HTR-8/SVneo (cell line): ENCODE data around the gene GUCA2B.
A peak's percentile ranks its signal among the peaks of the same experiment; 100 is the strongest.

Experiments used
- DNase-seq: peaks from one replicate; pipeline ENCODE4 v3.0.0; 2011; ENCODE audit warnings: low spot score, mixed read lengths; ENCODE audit not compliant: insufficient read length
- FAIRE-seq: peaks from 2 replicates; lab custom pipeline; 2011; peaks lifted over from hg19 to GRCh38; lab: Jason Lieb, UNC

GUCA2B gene

DNA sequence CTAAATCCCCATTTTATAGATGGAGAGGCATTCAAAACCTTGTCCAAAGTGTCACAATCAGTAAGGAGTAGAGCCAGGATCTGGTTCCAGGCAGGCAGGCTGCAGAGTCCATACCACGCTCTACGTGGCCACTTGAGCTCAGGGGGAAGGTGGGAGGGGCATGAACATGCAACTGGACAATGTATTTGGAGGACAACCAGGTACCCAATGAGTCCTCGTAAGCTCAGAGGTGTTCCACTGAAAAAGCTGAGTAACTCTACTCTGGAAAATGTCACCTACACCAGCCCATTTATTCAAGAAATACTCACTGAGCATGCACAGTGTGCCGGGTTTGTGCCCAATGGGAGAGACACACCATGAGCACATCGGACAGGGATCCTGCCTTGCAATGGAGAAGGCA, 11.2 kb upstream of the GUCA2B start:
- FAIRE-seq (no peak), DNase-seq (no peak)

DNA sequence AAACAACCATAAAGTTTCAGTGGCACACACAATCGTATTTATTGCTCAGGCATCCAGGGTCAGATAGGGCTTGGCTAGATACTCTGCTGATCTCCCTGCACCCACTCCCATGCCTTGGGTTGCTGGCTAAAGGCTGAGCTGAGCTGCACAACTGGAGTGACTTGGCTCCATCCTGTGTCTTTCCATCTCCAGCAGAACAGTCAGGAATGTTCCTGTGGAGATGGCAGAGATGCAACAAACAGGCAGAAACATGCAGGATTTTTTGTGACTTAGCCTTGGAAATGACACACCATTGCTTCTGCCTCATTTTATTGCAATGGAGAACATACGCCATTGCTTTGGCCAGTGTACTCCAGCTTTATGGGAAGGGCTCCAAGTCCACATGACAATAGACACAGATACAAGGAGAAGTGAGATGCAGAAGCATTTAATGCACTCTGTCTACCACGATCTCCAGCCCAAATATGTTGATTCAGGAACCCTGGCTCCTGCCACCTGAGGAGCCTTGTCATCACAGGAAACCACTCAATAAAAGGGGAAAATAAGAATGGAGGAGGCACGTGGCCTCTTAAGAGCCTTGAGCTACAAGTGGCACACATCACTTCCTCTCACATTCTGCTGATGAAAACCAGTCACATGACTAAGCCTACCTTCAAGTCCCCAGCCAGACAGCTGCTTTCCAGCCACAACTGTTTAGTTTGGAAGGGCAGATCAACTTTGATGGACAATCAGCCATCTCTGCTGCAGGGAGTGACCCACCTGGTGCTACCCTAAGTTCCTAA, 10.1 kb upstream of the GUCA2B start:
- no peak for DNase-seq
- no peak for FAIRE-seq

DNA sequence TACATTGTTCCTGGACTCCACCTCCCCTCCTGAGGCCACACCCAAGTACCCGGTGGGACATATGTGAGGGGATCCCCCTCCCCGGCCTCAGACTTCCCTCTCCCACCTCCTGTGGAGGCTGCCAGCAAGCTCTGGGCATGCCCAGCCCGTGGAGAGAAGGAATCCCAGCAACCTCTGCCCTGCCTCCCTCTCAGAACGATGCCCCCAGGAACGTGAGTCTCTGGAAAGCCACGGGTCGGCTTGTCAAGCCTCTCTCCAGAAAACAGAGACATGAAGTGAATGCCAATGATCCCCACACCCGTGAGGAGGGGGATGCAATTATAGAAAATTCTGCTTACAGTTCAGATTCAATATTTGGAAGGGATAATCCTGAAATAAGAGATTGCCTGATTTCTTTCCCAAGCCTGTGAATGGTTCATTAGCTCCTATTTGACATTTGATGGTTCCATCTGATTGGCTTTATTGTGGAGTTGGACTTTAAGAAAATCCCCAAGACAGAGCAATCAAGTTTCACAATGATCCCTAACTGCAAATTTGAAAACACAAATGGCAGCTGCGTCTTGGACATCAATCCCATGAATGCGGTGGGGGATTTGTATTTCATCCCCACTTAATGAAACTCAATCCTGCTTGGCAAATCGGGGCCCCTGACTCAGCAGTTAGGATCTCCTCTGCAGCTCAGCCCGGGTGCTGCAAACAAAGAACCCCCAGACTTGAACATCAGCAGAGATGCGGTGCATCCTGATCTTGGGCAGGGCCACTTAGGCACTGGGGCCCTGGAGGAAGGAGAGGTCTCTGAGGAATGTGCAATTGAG, 9.1 kb upstream of the GUCA2B start:
- DNase-seq = no peak
- no peak for FAIRE-seq

DNA sequence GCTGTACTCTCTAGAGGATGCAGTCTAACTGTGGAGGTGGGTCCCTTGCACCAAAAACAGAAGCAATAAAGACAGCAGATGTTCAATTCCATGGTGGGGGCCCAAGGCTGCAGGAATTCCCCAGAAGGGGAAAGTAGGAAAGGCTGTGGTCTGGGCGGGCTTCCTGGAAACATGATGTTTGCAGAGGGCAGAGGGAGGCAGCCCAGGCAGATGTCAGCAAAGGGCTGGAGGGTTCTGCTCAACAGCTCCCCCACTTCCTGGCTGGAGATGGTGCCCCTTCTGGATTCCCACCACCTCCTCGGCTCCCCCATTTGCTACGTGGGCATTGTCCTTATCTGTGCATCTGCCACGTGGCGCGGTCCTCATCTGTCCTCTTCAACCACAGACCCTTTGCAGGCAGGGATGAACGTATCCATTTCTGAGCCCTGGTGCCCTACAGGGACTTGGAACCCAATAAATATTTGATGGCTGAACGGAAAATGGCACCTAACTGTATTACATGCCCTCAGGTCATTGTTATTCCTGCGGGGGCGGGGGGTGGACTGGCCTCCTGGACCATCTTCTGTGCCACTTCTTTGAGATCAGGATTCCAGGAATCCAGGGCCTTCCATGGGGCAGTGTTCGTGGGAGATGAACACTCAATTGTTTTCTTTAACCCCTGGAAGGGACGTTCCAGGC, 8.4 kb upstream of the GUCA2B start:
- FAIRE-seq (no peak), DNase-seq (no peak)

DNA sequence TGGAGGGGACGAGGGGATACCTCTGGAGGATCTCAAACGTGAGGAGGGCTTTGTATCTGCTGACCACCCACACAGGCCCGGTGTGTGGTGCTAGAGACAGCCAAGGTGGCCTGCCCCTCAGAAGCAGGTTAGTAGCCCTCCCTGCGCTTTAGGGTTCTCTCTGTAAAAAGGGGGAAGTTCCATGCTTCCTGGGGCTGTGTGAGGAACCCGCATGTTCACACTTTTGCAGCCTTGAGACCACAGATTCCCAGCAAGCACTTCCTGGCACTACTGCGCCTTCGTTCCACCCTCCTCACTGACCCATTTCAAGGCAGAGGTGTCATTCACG, 7.9 kb upstream of the GUCA2B start:
- FAIRE-seq (no peak), DNase-seq (no peak)

DNA sequence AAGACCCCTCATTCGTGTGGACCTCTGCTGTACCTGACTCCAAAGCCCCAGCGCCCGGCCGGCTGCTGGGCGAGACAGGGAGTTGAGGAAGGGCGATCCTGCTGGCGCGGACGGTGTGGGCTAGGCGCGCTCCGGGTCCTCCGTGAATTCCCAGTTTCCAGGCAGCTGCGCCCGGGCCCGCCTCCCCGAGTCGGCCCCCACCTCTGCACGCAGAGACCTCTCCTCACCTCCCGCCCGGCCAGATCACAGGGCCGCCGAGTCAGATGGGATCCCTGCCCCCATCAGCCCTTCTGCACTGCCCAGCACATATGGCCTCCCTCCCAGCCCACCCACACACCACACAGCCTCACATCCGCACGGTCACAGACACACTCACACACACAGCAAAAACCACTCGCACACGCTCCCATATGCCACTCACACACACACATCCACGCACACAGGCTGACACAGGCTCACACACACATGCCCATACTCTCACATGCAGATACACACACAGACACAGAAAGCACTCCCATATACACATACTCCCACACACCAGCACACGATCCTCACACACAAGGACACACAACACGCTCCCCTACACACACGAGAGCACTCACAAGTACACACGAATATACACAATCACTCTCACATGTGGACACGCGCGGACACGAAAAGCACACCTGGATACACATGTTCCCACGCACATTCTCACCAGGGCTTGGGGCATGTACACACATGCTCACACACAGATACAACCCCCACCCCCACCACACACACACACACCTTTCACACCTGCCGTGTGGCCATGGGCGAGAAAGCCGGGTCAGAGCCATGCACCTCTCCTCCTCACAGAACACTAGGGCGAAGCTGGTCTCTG, 7.2 kb upstream of the GUCA2B start:
- DNase-seq (no peak), FAIRE-seq (no peak)

DNA sequence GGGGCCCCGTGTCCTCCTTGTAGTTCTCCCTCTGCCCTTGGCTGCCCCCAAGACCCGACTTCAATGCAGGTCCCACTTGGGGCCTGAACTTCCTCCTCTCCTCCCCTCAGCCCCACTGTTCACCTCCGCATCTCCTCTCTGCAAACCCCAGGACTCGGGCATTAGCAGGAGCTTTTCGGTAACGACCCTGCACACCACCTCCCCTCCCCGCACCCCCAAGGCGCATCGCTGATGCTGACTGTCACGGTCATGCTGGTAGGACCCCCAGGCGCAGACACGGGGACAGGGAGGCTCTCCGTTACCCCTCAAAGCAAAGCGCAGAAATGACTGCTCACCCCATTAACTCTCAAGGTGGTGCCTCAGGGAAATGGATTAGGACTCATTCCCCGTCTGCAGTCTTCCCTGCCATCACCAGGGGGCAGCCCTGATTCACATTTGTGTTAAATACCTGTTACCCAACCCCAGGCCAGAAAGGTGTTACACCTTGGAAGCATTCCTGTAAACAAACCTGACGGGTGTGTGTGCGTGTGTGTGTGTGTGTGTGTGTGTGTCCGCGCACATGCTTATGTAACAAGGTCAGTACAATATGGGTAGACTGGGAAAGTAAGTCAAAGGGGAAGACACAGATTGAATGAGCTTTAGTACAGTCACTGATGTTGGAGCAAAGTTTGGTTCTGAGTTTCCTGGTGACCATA, 6.4 kb upstream of the GUCA2B start:
- FAIRE-seq = peak; percentile 90
- DNase-seq = peak; percentile 54

DNA sequence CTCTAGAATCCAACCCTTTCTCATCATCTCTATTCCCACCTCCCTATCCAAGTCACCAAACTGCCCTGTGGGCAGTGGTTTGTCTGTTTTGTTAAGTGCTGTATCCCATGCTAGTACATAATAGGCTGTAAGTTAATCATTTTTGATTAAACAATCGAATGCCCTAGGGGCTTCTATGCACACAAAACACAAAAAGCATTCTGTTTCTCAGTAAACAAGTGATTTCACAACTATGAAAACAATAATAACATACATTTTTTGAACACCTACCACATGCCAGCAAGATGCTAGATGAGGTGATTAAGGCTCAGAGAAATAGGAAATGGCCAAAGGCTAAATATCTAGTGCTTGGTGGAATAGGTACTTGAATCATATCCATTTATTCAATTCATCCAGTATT, 5.0 kb upstream of the GUCA2B start:
- no peak for FAIRE-seq
- no peak for DNase-seq

DNA sequence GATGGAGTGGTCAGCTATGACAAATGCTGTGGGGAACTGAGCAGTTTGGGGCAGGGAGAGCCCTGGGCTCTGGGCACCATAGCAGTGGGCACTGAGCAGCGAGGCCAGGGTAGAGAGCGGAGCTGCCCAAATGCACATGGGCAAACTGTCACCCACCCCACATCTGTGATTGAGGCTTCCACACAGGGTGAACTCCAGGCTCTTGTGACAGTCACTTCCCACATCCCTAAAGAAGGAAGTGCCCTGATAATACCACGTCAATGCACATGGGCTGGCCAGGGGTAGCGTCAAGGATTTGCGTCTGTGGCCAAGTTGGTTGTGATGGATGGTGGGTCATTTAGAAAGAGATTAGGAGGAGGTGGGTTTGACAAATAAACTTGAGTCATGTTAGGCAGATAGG, 2.6 kb upstream of the GUCA2B start:
- DNase-seq (no peak), FAIRE-seq (no peak)

DNA sequence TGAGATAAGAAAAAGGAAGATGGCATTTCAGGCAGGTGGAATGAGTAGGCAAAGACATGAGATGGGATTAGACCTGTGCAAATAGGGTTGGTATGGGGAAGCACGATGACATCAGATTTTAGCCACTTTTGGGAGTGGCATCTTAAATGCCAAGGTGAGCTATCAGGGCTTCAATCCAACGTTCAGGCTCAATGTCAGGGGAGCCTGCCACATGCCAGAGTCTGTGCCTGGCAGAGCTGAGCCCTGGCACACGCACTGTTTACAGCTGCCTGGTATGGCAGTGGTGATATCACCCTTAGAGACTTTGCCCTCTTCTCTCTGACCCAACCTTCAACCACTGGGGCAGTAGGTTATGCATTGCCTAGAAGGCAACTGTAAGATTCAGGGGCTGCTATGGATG, 1.1 kb upstream of the GUCA2B start:
- FAIRE-seq = no peak
- DNase-seq = no peak

DNA sequence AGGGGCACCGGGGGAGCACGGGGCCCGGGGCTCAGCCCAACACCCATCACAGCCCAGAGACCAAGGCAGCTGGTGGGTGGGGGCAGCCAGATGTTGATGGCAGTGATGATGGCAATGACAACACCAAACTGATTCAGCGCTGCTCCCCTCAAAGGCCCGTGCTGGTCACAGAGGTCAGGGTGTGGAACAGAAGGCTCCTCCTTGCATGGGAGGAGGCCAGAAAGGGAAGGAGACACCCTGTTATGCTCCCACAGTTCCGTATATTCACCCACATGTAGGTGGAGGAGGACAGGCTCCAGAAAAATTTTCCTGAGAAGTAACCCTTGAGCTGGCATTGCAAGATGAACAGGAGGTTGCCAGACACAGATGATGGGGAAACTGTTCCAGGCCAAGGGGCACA, 414 bp downstream of the GUCA2B start:
- no peak for FAIRE-seq
- DNase-seq = no peak

DNA sequence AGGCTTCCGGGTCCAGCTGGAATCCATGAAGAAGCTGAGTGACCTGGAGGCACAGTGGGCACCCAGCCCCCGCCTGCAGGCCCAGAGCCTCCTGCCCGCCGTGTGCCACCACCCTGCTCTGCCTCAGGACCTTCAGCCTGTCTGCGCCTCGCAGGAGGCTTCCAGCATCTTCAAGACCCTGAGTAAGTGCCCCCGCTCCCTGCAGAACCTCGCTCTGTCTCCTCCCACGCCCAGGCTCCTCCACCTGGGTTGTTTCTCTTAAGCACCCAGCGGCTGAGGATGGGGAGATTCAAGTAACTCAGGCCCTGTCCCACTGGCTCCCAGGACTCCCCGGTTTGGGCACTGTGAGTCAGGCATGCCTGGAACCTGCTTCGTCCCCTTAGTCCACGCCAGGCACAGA, 1.5 kb downstream of the GUCA2B start:
- no peak for FAIRE-seq
- DNase-seq = no peak

DNA sequence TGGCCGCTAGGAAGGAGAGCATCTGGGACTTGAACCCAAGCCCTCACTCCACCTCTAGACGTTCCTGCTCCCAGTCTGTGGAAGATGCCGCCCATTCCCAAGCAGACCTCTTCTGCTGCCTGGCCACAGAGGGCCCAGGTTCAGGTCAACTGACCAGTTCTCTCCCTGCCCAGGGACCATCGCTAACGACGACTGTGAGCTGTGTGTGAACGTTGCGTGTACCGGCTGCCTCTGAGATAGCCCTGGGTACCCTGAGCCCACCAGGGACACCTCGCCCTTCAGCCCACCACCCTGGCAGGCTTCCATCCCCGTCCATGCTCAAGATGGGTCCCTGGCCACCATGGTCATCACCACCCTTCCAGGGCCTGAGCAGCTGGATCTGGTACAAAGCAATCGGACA, 2.2 kb downstream of the GUCA2B start:
- DNase-seq = no peak
- FAIRE-seq = no peak

DNA sequence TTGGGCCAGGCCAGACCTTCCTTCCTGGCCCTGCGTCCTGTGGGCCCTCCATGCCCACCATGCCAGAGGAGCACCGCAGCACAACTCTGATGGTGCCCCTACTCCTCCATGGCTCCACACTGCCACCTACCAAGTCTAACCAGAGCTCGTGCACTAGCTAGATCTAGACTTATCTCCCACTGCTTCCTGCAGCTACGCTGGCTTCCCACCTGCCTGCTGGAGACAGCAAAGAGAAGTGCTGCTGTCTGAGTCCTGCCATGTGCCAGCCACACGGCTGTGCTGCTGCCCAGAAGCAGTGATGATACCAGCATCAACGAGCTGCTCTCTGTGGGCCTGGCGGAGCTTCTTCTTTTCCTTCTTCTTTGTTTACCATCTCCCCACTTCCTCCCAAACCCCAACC, 4.5 kb downstream of the GUCA2B start:
- DNase-seq (no peak), FAIRE-seq (no peak)

DNA sequence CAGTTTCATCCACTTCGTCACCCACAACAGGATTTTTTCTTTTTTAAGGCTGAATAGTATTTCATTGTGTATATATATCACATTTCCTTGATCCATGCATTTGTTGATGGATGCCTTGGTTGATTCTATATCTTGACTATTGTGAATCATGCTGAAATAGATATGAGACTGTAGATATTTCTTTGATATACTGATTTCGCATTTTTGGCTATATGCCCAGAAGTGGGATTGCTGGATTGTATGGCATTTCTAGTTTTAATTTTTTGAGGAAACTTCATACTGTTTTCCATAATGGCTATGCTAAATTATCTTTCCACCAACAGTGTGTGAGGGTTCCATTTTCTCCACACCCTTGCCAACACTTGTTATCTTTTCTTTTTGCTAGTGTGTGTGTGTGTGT, 5.0 kb downstream of the GUCA2B start:
- FAIRE-seq = no peak
- no peak for DNase-seq

DNA sequence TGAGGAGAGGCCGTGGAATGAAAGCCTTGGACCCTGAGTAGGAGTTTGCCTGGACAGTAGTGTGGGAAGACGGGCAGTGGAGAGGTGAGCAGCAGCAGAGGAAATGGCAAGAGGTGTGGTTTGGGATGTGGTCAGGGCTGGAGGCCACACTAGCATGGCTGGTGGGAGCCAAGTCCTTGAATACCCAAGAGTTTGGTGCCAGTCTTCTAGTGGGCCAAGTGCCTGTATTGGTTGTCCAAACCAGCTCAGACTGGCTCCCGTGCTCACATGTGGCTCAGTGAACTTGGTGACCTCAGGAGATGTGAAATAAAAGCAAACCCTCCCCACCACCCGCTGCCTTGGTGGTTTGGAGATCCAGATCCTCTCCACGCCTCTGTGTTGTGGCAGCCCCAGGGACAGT, 9.0 kb downstream of the GUCA2B start:
- FAIRE-seq (no peak), DNase-seq (no peak)

DNA sequence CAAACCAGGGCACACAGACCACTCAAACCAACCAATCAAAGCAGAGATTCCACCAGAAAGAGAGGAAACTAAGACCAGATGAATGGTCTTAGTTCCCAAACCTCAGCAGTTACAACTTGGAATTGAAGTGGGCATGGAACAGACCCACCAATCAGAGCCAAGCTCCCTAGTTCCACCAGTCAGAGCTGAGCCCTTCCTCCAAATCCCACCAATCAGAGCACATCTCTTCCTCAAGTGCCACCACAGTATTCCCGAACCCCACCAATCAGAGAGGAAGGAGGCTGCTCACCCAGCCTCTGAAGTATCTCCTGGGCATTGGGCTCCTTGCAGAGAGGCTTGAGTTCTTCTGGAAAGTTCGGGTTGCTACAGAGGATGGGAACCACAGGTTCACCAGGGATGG, 9.9 kb downstream of the GUCA2B start:
- DNase-seq = no peak
- no peak for FAIRE-seq

DNA sequence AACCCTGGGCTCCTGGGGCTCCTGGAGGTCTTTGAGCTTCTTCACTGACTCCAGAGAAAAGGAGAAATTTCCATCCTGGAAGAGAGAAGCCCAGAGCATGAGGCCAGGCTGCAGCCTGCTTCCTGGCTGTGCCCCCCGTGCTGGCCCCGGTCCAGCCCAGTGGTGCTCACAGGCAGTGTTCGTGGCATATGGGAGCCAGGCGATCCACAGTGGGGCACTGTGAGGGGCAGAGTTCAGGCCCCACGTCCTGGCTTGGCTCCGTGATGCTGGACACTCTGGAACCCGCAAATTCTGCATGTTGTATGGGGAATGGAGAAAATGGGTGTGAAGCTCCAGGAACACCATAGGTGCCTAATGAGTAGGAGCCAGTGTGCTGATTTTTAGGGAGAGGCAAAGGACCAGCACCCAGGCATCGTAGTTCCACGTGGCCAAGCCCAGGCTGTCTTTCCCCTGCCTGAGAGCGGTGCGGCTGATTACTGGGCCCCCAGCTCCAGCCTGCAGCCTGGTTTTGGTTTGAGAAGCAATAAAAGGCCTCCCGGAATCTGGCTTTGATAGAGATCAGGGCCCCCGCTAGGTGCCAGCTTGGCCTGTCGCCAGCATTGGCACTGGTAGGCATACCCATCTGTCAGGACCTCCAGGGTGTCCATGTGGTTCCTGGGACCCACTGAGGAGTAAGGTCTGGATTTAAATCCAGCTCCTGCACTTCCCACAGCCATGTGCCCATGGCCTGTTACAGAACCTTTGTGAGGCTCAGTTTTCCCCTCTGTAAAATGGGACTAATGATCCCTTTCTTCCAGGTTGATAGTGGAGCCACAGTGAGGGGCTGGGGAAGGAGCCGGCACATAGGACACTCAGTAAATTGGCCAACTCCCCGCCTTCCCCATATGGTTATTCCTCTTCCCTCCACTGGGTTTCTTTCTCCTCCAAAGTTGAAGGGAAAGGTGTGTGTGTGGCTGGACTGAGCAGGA, 10.6 kb downstream of the GUCA2B start:
- DNase-seq = no peak
- FAIRE-seq = no peak
